Measurements from ENCODE around the gene TRABD2B.

DNA sequence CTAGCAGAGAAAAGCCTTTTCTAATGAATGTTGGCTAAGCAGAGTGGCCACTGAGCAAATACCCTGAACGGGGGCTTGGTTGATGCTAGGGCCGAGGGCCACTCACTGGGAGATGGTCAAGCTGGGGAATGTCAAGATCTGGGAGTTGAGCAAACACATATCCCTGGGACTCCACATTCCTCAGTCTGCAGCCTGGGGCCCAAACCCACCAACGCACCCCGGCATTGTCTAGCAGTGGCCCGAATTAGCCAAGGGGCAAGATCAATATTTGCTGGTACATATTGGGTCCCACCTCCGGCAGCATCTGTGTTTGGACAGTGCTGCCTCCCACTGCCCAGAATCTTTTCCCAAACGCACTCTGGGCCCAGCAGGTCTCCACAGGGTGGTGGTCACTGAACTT, 144.1 kb downstream of the TRABD2B start:
- TF ChIP-seq, protein P1, sequence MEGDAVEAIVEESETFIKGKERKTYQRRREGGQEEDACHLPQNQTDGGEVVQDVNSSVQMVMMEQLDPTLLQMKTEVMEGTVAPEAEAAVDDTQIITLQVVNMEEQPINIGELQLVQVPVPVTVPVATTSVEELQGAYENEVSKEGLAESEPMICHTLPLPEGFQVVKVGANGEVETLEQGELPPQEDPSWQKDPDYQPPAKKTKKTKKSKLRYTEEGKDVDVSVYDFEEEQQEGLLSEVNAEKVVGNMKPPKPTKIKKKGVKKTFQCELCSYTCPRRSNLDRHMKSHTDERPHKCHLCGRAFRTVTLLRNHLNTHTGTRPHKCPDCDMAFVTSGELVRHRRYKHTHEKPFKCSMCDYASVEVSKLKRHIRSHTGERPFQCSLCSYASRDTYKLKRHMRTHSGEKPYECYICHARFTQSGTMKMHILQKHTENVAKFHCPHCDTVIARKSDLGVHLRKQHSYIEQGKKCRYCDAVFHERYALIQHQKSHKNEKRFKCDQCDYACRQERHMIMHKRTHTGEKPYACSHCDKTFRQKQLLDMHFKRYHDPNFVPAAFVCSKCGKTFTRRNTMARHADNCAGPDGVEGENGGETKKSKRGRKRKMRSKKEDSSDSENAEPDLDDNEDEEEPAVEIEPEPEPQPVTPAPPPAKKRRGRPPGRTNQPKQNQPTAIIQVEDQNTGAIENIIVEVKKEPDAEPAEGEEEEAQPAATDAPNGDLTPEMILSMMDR (IDR thresholded peaks at IDR 0.05), result no peak
- no peak for TF ChIP-seq EP300 (IDR thresholded peaks at IDR 0.05)
- TF ChIP-seq POLR2A (IDR thresholded peaks at IDR 0.05), result no peak
